Ascending aorta (tissue), 2 donors: ENCODE data around the gene CD6. TPM values are rescaled to one million over a fixed set of nuclear protein-coding genes. Genes with fewer than 3 reads are reported as not detected.

Experiments
- DNase-seq, 2 donors: peaks; one replicate each; pipeline ENCODE4 v3.0.0-alpha.2; 2019; ENCODE audit warnings: low spot score in 2 of 2
- H3K27ac ChIP-seq, 2 donors: fragments of 200-600 bp; sonication (generic); one replicate each; pipeline ENCODE4 v1.5.1; 2016 to 2017; ENCODE audit warnings: mild to moderate bottlenecking in 1 of 2
- H3K27me3 ChIP-seq: fragments of 200-600 bp; sonication (generic); one replicate; pipeline ENCODE4 v1.5.1; 2017
- H3K36me3 ChIP-seq, 2 donors: fragments of 200-600 bp; sonication (generic); one replicate each; pipeline ENCODE4 v1.5.1; 2016
- H3K4me1 ChIP-seq, 2 donors: fragments of 200-600 bp; sonication (generic); one replicate each; pipeline ENCODE4 v1.5.1; 2016 to 2017; ENCODE audit warnings: mild to moderate bottlenecking in 1 of 2
- H3K4me3 ChIP-seq, 2 donors: fragments of 200-600 bp; sonication (generic); one replicate each; pipeline ENCODE4 v1.5.1; 2016 to 2017; ENCODE audit warnings: mild to moderate bottlenecking in 1 of 2
- H3K9me3 ChIP-seq, 2 donors: fragments of 200-600 bp; sonication (generic); one replicate each; pipeline ENCODE4 v1.5.1; 2016
- intact Hi-C: fragments of 100-400 bp; cut with DNase I; formaldehyde crosslinking; loops from one replicate; pipeline ENCODE4 v1.15.1; 2023
- total RNA-seq: library from RNA; depleted of rRNA; stranded (reverse); fragments of >200 nt; gene quantifications from one replicate; pipeline ENCODE4 v1.1.0, GENCODE V29; 2016
- TF ChIP-seq, protein P1 (sequence below), 3 experiments: fragments of 200-600 bp in 2 of 3; fragments of 450-650 bp in 1 of 3; sonication (generic) in 2 of 3; IDR thresholded peaks; one replicate each; pipeline ENCODE4 v1.5.1; 2016 to 2019; ENCODE audit warnings: antibody characterized with exemption in 3 of 3, mild to moderate bottlenecking in 1 of 3, moderate library complexity in 1 of 3

The CD6 gene
- total RNA-seq, 1 donor from 2014 or later = not detected

DNA sequence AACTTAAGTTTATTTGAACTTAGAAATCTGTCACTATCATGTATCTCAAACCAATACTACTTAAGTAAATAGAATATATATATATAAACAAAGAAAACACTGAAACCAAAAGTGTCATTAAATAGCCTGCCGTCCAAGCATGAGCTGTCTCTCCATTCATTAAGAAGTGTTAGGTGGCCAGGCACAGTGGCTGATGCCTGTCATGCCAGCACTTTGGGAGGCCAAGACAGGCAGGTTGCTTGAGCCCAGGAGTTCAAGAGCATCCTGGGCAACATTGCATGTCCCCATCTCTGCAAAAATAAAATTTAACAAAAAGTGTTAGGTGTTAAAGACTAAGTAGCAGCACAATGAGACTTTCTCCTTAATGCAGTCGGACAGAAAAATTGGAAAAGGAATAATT is 14.0 kb downstream of the CD6 start:
- TF ChIP-seq, protein P1, sequence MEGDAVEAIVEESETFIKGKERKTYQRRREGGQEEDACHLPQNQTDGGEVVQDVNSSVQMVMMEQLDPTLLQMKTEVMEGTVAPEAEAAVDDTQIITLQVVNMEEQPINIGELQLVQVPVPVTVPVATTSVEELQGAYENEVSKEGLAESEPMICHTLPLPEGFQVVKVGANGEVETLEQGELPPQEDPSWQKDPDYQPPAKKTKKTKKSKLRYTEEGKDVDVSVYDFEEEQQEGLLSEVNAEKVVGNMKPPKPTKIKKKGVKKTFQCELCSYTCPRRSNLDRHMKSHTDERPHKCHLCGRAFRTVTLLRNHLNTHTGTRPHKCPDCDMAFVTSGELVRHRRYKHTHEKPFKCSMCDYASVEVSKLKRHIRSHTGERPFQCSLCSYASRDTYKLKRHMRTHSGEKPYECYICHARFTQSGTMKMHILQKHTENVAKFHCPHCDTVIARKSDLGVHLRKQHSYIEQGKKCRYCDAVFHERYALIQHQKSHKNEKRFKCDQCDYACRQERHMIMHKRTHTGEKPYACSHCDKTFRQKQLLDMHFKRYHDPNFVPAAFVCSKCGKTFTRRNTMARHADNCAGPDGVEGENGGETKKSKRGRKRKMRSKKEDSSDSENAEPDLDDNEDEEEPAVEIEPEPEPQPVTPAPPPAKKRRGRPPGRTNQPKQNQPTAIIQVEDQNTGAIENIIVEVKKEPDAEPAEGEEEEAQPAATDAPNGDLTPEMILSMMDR (IDR thresholded peaks at IDR 0.05) = no peak
- H3K27ac ChIP-seq = no peak overlapping the region
- no peaks in the 10 kb centered on the region for H3K4me1 ChIP-seq
- H3K36me3 ChIP-seq = no peaks in the 10 kb centered on the region
- H3K27me3 ChIP-seq = no peaks in the 10 kb centered on the region
- intact Hi-C loops = no loop called here
- H3K4me3 ChIP-seq = no peak overlapping the region
- no peak for DNase-seq
- no peaks in the 10 kb centered on the region for H3K9me3 ChIP-seq

DNA sequence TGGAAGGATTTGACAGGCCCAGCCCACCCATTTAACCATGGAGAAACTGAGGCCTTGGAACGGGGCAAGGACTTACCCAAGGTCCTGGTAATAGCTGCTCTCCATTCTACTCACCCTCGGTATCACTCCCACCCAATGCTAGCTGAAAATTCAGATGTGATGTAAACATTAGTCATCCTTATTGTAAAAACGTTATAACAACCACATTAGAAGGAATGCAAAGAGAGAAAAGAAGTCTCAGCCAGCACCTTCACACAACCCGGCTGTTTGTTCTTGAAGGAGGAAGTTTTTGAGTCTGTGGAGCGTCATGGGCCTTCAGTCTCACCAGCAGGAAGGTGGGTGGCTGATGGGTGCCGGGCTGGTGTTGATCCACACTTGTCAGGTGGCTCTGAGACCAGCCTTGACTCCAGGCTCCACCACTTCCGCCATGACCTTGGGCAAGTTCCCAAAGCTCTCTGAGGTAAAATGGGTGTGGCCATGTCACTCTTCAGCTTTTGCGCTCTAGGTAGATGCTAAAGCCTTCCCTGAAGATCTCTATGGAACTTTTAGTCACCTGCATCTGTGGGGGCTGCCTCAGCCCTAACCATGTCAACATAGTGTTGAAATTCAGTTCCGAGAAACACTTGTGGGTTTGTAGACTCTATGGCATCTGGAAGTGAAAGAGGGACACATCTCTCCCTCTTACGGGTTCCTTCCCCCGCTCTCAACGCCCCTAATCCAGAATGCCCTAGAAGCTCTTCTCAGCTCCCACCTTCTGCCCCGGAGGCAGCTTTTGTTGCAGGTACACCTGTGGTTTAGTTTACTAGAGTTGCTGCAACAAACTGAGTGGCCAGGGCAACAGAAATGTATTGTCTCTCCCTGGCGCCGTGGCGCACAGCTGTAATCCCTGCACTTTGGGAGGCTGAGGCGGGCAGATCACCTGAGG is 14.8 kb downstream of the CD6 start:
- Histone ChIP-seq H3K4me1 (no peaks in the 10 kb centered on the region), H3K36me3 (no peaks in the 10 kb centered on the region), H3K9me3 (no peaks in the 10 kb centered on the region), H3K27ac (no peak overlapping the region), H3K27me3 (no peaks in the 10 kb centered on the region), H3K4me3 (no peak overlapping the region)
- intact Hi-C loops = no loop called here
- no peak for DNase-seq
- TF ChIP-seq, protein P1 (IDR thresholded peaks at IDR 0.05) = no peak

- intact Hi-C loops = no loop called here
- no peaks in the 10 kb centered on the region for H3K36me3 ChIP-seq
Measured at GRCh38 chr11:60987577-60988277, 16.2 kb downstream of the CD6 start.

DNA sequence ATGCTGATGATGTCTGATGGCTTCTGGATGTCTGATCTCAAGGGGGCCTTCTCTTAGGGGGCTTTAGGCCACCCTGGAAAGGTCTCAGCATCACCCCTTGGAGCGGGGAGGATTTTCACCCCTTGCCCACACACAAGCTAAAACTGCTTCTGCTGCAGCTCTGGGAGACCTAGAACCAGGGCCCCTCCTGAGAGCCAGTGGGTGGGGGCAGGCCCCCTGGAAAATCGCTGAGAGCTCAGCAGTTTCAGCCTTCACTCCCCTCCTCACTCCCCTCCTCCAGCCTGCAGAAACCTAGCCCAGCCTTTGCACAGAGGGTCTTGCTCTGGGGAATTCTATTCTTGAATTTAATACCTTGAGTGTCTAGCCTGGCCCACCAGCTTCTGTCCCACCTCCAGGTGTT is 17.2 kb downstream of the CD6 start:
- Histone ChIP-seq H3K27ac (no peak overlapping the region), H3K27me3 (no peaks in the 10 kb centered on the region), H3K36me3 (no peaks in the 10 kb centered on the region), H3K4me3 (no peak overlapping the region), H3K4me1 (no peaks in the 10 kb centered on the region), H3K9me3 (no peaks in the 10 kb centered on the region)
- no peak for DNase-seq
- TF ChIP-seq, protein P1 (IDR thresholded peaks at IDR 0.05) = no peak
- intact Hi-C loops = no loop called here

More at GRCh38 chr11:60987577-60988277, 16.2 kb downstream of the CD6 start:
- Histone ChIP-seq H3K4me3 (no peak overlapping the region), H3K27me3 (no peaks in the 10 kb centered on the region), H3K27ac (no peak overlapping the region), H3K4me1 (no peaks in the 10 kb centered on the region), H3K9me3 (no peaks in the 10 kb centered on the region)
- no peak for DNase-seq
- TF ChIP-seq, protein P1 (IDR thresholded peaks at IDR 0.05) = no peak

DNA sequence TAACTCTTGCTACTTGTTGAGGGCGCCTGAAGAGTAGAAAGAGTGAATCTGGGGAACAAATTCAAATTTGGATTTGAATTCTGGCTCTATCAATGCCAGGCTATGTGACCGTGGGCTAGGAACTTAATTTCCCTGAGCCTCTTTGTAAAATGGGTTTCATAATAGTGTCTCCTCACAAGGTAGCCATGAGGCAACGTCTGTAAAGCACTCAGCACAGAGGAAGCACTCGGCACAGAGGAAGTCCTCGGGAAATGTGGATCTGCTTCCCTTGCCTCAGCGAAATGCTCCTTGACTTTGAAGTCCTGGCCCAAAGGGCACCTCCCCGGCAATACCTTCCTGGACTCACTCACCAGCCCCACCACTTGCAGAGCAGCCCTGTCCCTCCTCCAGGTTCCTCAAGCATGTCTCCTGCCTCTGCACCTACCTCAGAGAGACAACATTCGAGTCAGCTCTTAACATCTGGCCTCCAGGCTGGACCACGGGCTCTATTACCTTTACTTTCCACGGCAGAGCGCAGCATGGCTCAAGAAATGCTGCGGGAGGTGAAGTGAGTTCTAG is 17.7 kb downstream of the CD6 start:
- no peak overlapping the region for H3K27ac ChIP-seq
- no peaks in the 10 kb centered on the region for H3K27me3 ChIP-seq
- H3K36me3 ChIP-seq = no peaks in the 10 kb centered on the region
- intact Hi-C loops = no loop called here
- no peaks in the 10 kb centered on the region for H3K4me1 ChIP-seq
- no peak for DNase-seq
- H3K4me3 ChIP-seq = no peak overlapping the region
- TF ChIP-seq, protein P1 (IDR thresholded peaks at IDR 0.05) = no peak
- no peaks in the 10 kb centered on the region for H3K9me3 ChIP-seq
